Ishikawa (cell line): ENCODE results near the gene CAMKK1.

ENCODE experiments used
- CEBPB ChIP-seq: IDR thresholded peaks from 2 replicates; pipeline ENCODE4 v1.6.1; 2012
- CREB1 ChIP-seq: IDR thresholded peaks from 2 replicates; pipeline ENCODE4 v1.6.1; 2012; ENCODE audit warnings: low read depth
- EGR1 ChIP-seq: IDR thresholded peaks from 2 replicates; pipeline ENCODE4 v1.6.1; 2012
- EP300 ChIP-seq: IDR thresholded peaks from 2 replicates; pipeline ENCODE4 v1.6.1; 2012; ENCODE audit warnings: borderline replicate concordance
- FOXM1 ChIP-seq: IDR thresholded peaks from 2 replicates; pipeline ENCODE4 v1.6.1; 2012; ENCODE audit warnings: low read depth, borderline replicate concordance
- MAX ChIP-seq: IDR thresholded peaks from 2 replicates; pipeline ENCODE4 v1.6.1; 2012
- NFIC ChIP-seq: IDR thresholded peaks from 2 replicates; pipeline ENCODE4 v1.6.1; 2012
- RAD21 ChIP-seq: IDR thresholded peaks from 2 replicates; pipeline ENCODE4 v1.6.1; 2012; ENCODE audit warnings: low read depth
- REST ChIP-seq: IDR thresholded peaks from 2 replicates; pipeline ENCODE4 v1.6.1; 2012; ENCODE audit warnings: low read depth, mild to moderate bottlenecking
- TAF1 ChIP-seq: IDR thresholded peaks from 2 replicates; pipeline ENCODE4 v1.6.1; 2012; ENCODE audit warnings: low read depth, mild to moderate bottlenecking
- TCF12 ChIP-seq: IDR thresholded peaks from 2 replicates; pipeline ENCODE4 v1.6.1; 2012; ENCODE audit warnings: low read depth
- TEAD4 ChIP-seq: IDR thresholded peaks from 2 replicates; pipeline ENCODE4 v1.6.1; 2012
- USF1 ChIP-seq: IDR thresholded peaks from 2 replicates; pipeline ENCODE4 v1.6.1; 2012
- YY1 ChIP-seq: IDR thresholded peaks from 2 replicates; pipeline ENCODE4 v1.6.1; 2012; ENCODE audit warnings: low read depth
- ZBTB7A ChIP-seq: IDR thresholded peaks from 2 replicates; pipeline ENCODE4 v1.6.1; 2012; ENCODE audit warnings: low read depth

CAMKK1 gene

GRCh38 chr17:3911271-3912053, 18.6 kb upstream of the CAMKK1 start:
- TF ChIP-seq TCF12 = no peak
- no peak for TF ChIP-seq CREB1
- no peak for TF ChIP-seq MAX
- TF ChIP-seq FOXM1 = no peak
- TF ChIP-seq EGR1 = no peak
- no peak for TF ChIP-seq EP300
- no peak for TF ChIP-seq TEAD4

- TF ChIP-seq CREB1 = no peak
- TF ChIP-seq REST = no peak
- TF ChIP-seq EGR1 = no peak
- no peak for TF ChIP-seq FOXM1
- TF ChIP-seq CEBPB = no peak
- no peak for TF ChIP-seq ZBTB7A
- no peak for TF ChIP-seq TCF12
- TF ChIP-seq TEAD4 = no peak
- no peak for TF ChIP-seq RAD21
- no peak for TF ChIP-seq TAF1
- TF ChIP-seq EP300 = no peak
Observed at GRCh38 chr17:3910420-3911270, 17.8 kb upstream of the CAMKK1 start.

- TF ChIP-seq MAX = no peak
- no peak for TF ChIP-seq FOXM1
- TF ChIP-seq EP300 = no peak
- no peak for TF ChIP-seq RAD21
- no peak for TF ChIP-seq YY1
- no peak for TF ChIP-seq TEAD4
- TF ChIP-seq ZBTB7A = no peak
- TF ChIP-seq TCF12 = no peak
- no peak for TF ChIP-seq TAF1
- no peak for TF ChIP-seq EGR1
- no peak for TF ChIP-seq CEBPB
Observed at GRCh38 chr17:3909257-3909656, 16.4 kb upstream of the CAMKK1 start.

- TF ChIP-seq EP300 (no peak), MAX (0 out of 2 replicates have a peak, but pooled peaks have one; percentile 36), TEAD4 (no peak), REST (no peak), TCF12 (no peak), NFIC (no peak), USF1 (peak; percentile 62), RAD21 (peak; percentile 85)
Observed at GRCh38 chr17:3907483-3908216, 14.8 kb upstream of the CAMKK1 start.

- TF ChIP-seq MAX (no peak), NFIC (no peak), TAF1 (no peak)
Observed at GRCh38 chr17:3906881-3907280, 14.0 kb upstream of the CAMKK1 start.

- TF ChIP-seq USF1 = no peak
- TF ChIP-seq ZBTB7A = no peak
- no peak for TF ChIP-seq RAD21
- no peak for TF ChIP-seq CREB1
- TF ChIP-seq NFIC = no peak
- no peak for TF ChIP-seq TCF12
- no peak for TF ChIP-seq YY1
- no peak for TF ChIP-seq EP300
- no peak for TF ChIP-seq REST
- no peak for TF ChIP-seq FOXM1
- no peak for TF ChIP-seq MAX
- no peak for TF ChIP-seq CEBPB
- no peak for TF ChIP-seq TEAD4
- TF ChIP-seq TAF1 = no peak
- no peak for TF ChIP-seq EGR1
Observed at GRCh38 chr17:3905017-3905520, 12.2 kb upstream of the CAMKK1 start.
